AG10803 (cell line): ENCODE data around the gene LSM14B.

ENCODE experiments used
- DNase-seq: peaks from one replicate; pipeline ENCODE4 v3.0.0; 2010; ENCODE audit warnings: low read depth
- H3K4me3 ChIP-seq: 2 replicates; pipeline ENCODE4 v1.5.1; 2011; ENCODE audit warnings: mild to moderate bottlenecking, low read length, control low read depth
- CTCF ChIP-seq: conservative IDR thresholded peaks from 2 replicates; pipeline ENCODE4 v1.5.1; 2011; ENCODE audit warnings: mild to moderate bottlenecking, low read length, control low read depth, inconsistent platforms

The LSM14B gene

DNA sequence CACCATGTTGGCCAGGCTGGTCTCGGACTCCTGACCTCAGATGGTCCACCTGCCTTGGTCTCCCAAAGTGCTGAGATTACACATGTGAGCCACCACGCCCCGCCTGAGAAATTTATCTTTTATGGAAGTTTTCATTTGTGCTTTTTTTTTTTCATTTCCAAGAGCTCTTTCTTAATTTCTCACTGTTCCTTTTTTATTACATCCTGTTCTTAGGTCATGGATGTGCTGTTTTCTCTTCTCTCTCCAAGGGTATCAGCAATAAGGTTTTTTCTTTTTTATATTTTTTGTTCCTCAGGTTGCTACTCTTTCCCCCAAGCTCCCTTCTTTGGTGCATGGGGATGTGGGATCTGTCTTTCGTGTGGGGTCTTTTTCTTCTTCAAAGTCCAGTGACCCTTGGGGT is 21.2 kb upstream of the LSM14B start:
- no peak overlapping the region for H3K4me3 ChIP-seq
- DNase-seq = no peak
- no peak for TF ChIP-seq CTCF

GRCh38 chr20:62103508-62104233 is 18.6 kb upstream of the LSM14B start:
- TF ChIP-seq CTCF = no peak
- no peak overlapping the region for H3K4me3 ChIP-seq
- no peak for DNase-seq

DNA sequence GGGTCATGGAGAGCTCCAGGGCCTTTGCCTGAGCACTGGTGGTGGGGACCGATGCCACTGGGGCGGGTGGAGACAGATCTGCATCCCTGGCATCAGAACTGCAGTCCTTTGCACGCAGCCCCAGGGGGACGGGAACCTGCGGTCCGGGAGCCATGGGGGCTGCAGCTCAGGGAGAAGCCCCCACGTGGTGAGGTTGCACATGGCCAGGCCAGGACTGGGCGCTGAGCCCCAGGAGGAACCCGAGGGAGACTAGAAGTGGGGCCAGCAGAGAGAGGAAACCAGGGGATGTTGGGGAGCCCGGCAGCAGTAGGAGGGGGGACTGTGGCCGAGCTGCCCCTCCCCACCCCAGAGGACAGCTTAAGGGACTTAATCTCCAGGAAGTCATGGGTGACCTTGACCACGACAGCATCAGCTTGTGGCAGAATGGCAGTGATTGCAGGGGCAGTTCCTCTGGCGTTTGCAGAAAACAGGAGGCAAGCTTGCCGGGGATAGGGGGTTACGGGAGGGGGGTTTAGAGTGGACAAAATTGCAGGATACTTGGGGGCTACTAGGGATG is 18.0 kb upstream of the LSM14B start:
- no peak overlapping the region for H3K4me3 ChIP-seq
- no peak for DNase-seq
- TF ChIP-seq CTCF = no peak

- peak; percentile 39 for DNase-seq
- no peak for TF ChIP-seq CTCF
- H3K4me3 ChIP-seq = no peak overlapping the region
These were observed 17.4 kb upstream of the LSM14B start for GRCh38 chr20:62104791-62105345.

GRCh38 chr20:62105592-62105991 is 16.7 kb upstream of the LSM14B start:
- no peak overlapping the region for H3K4me3 ChIP-seq
- no peak for DNase-seq
- TF ChIP-seq CTCF = no peak

DNA sequence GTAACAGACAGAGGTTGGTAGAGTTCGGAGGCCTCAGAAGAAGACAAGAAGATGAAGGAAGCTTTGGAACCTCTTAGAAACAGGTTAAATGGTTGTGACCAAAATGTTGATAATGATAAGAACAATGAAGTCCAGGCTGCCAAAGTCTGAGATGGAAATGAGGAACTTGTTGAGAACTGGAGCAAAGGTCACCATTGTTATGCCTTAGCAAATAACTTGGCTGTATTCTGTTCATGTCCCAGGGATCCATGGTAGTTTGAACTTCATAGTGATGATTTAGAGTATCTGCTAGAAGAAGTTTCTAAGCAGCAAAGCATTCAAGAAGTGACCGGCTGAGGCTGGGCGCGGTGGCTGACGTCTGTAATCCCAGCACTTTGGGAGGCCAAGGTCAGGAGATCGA is 11.1 kb upstream of the LSM14B start:
- no peak for DNase-seq
- TF ChIP-seq CTCF = no peak

DNA sequence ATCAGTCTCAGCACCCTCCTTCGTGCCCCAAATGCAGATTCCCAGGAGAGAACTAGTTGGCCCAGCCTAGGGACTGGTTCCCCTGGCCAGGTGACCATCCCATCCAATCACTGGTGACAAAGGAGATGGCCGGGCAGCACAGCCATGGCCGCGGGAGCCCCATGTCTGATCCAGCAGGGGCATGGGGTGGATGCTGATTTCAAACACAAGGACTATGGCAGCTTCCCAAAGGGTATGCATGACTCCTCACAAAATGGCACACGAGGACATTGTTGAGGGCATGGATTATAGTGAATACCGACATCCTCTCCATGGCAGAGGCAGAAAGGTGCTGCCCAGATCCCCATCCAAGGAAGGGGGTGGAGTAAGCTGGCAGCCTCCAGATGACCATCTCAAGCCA is 9.9 kb upstream of the LSM14B start:
- TF ChIP-seq CTCF = no peak
- no peak for DNase-seq
- no peak overlapping the region for H3K4me3 ChIP-seq

More for the DNA sequence above, 11.1 kb upstream of the LSM14B start:
- no peak overlapping the region for H3K4me3 ChIP-seq
